Inflammatory macrophage treated with lipopolysaccharide for 4 hours (primary cell): Measurements from ENCODE around the gene HILPDA.
A peak's percentile ranks its signal among the peaks of the same experiment; 100 is the strongest.
"Not testable (repeated sequence)": the region's sequence is repeated elsewhere in the genome, so short reads cannot be mapped to it uniquely, and the experiment has no call there.

Source experiments
- DNase-seq: peaks from one replicate; pipeline ENCODE4 v3.0.0-alpha.2; 2020

HILPDA gene

DNA sequence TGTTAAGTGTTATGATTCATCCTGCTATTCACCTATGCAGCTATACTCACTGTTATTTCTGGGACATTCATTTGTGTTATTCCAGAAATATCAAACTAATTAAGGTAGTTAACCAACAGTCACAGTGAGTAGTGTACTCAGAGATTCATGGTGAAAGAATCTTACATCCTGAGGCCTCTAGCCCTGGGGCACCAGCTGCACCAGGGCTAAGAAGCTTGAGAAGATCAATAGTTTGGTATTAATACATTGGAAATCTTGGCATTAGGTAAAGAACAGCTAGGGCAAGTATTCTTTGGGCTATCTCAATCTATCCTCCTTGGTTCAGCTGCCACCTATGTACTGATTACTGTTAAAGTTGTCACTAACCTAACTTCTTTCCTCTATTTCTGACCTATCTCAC, 11.2 kb downstream of the HILPDA start:
- DNase-seq: not testable (repeated sequence)

DNA sequence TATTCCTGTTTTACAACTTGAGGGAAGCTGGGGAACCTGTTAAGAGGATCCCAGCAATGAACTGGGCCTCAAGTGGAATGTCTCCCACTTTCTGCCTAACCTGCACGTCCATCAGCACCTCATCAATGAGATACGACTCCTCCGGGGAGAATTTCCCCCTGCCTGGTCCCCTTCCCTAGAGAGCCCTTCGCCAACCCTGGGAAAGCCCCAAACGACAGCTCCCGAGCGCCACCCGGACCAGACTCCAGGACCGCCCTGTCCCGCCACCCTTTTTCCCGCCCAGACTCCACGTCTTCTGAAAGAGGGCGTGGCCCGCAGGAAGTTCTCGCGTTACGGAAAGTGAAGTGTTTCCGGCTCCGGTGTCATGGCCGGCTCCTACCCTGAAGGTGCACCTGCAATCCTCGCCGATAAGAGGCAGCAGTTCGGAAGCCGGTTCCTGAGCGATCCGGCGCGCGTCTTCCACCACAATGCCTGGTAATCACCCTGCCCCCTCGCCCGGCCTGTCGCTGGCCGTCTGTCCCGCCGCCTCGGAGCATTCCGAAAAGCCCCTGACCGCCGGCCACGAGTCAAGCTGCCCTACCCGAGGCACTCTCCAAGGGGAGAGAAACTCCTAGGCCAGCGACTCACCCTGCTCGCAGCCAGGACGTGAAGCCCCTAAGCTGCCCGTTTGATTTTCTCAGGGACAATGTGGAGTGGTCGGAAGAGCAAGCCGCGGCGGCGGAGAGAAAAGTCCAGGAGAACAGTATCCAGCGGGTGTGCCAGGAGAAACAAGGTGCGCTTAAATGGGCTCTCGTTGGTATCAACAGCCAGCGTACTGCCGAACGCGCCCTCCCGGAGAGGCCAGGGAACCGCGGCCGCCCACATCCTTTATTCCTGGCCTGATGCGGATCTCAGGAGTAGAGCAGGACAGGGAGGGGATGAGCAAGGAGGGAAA, 21.0 kb downstream of the HILPDA start, which contains the start of gene METTL2B:
TSS of gene METTL2B (plus strand) at position 347 of the 934 bp plus-strand sequence. CDS start at position 365, 18 bp downstream.
- DNase-seq: peak; percentile 96

DNA sequence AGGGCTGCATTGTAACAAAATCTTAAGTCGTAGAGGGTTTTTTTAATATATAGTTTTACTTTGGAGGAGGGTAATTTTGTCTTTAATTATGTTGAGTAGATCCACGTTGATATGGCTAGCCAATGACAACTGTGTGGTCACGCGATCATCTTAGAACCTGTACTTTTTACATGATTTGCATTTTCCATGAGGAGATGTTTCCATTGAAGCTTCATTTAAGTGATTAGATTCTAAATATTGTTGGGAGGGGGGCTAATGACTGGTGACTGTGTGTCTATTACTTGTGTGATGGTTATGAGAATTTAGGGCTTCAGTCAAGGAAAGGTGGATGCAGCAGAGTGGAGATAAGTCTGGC, 21.6 kb downstream of the HILPDA start:
- DNase-seq: not testable (repeated sequence)

DNA sequence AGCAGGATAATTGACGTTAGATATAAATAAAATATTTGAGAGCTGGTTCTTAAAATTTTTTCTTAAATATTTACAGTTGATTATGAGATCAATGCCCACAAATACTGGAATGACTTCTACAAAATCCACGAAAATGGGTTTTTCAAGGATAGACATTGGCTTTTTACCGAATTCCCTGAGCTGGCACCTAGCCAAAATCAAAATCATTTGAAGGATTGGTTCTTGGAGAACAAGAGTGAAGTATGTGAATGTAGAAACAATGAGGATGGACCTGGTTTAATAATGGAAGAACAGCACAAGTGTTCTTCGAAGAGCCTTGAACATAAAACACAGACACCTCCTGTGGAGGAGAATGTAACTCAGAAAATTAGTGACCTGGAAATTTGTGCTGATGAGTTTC, 23.4 kb downstream of the HILPDA start:
- DNase-seq: not testable (repeated sequence)

DNA sequence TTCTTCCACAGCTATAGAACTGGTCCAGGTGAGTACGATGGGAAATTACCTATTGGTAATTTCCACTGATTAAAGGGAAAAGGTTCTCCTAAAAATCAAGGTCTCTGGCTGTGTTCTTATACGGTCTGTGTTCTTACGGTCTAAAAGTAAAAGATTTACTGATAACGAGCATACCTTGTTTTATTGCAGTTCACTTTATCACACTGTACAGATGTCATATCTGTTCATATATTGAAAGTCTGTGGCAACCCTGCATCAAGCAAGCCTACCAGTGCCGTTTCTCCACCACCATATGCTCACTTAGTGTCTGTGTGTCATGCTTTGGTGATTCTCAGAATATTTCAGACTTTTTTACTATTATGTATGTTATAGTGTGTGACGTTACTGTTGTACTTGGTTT, 32.5 kb downstream of the HILPDA start:
- not testable (repeated sequence) for DNase-seq

DNA sequence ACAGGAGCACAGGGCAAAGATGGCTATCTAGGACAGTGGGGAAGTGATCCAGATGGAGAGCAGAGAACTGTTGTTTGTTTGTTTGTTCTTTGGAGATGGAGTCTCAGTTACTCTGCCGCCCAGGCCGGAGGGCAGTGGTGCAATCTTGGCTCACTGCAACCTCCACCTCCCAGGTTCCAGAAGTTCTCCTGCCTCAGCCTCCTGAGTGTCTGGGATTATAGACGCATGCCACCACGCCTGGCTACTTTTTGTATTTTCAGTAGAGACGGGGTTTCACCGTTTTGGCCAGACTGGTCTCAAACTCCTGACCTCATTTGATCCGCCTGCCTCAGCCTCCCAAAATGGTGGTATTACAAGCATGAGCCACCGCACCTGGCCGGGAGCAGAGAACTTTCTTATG, 41.7 kb downstream of the HILPDA start:
- DNase-seq: no peak

DNA sequence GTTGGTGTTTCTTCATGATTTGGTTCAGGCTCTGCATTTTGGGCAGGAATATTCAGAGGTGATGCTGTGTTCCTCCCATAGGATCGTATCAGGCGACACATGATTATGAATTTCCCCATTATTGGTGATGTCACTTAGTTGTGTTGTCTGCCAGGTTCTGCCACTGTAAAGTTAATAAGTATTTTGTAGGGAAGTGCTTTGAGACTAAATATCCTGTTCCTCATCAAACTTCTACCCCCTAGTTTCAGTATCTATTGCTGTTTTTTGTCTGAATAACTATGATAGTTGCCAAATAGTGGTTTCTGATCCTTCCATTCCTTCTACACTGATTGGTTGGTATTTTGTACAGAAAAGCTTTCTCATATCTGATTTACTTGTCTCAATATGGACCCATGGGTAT, 49.7 kb downstream of the HILPDA start:
- DNase-seq: peak; percentile 66

DNA sequence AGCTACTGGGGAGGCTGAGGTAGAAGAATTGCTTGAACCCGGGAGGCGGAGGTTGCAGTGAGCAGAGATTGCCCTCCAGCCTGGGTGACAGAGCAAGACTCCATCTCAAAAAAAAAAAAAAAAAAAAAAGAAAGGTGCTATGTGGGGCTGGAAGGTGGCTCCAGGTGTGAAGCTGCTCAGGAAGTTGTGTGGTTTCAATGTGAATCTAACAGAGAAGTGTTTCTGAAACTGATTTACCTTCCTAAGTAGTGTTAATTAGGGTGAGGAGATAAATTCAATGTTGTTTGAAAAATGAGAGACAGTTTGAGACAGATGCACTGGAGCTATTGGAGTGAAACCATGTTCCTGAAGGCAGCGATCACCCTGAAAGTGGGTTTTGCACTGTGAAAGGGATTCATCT, 51.1 kb downstream of the HILPDA start:
- not testable (repeated sequence) for DNase-seq

DNA sequence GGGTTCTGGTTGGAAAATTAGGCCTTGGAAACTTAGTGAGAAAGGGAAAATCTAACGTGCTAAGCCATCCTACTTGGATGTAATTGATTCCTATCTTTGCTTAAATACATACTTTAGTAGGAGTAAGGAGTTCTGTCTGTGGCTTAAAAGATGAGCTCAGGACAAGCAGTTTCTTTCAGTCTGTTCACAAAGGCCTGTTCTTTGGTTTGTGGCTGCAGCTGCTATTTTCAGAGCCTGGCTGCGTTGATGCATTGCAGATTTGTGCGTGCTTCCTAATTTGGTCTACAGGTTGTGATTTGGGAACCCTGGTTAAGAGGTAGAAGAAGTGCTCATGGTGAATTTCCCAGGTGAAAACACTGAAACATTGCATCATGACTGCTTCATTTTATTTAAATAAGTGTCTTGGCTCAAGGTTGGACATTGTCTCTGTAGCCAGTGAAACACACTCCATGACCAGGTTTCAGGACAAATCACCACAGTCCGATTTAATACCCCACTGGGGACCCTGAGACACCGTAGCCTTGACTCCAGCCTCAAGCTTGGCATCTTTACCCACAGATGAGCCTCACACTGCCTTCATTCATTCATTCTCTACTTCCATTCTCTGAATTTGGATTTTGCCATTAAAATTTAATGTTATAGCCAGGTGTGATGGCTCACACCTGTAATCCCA, 51.8 kb downstream of the HILPDA start:
- not testable (repeated sequence) for DNase-seq
